ENCODE data around the gene PHF1.
"Not testable (repeated sequence)": the region's sequence is repeated elsewhere in the genome, so short reads cannot be mapped to it uniquely, and the experiment has no call there.

Gene PHF1

GRCh38 chr6:33410711-33411631, at the start of gene PHF1:
Gene PHF1, plus strand, starts transcription at chr6:33411014. Its CDS starts 1,250 bp downstream, at chr6:33412264.
- peak in 1 of 2 donors; percentile 80 for DNase-seq

GRCh38 chr6:33363486-33363885, 47.3 kb upstream of the PHF1 start:
- not testable (repeated sequence) for DNase-seq

GRCh38 chr6:33364475-33365205, 46.2 kb upstream of the PHF1 start:
- DNase-seq: not testable (repeated sequence)

- DNase-seq: not testable (repeated sequence)
These were observed 45.4 kb upstream of the PHF1 start for GRCh38 chr6:33365206-33365971.

GRCh38 chr6:33367009-33367714, 43.7 kb upstream of the PHF1 start:
- no peak for DNase-seq

- DNase-seq: not testable (repeated sequence)
These were observed 43.1 kb upstream of the PHF1 start for GRCh38 chr6:33367715-33368025.

GRCh38 chr6:33371901-33372300, 38.9 kb upstream of the PHF1 start:
- DNase-seq: not testable (repeated sequence)

GRCh38 chr6:33372526-33373123, 38.2 kb upstream of the PHF1 start:
- DNase-seq: no peak

- DNase-seq: no peak
These were observed 36.6 kb upstream of the PHF1 start for GRCh38 chr6:33373960-33374910.

- peak in 1 of 2 donors; percentile 3 for DNase-seq
These were observed 35.6 kb upstream of the PHF1 start for GRCh38 chr6:33375143-33375671.

GRCh38 chr6:33377171-33377570, 33.6 kb upstream of the PHF1 start:
- no peak for DNase-seq

- not testable (repeated sequence) for DNase-seq
These were observed 31.6 kb upstream of the PHF1 start for GRCh38 chr6:33379184-33379583.

GRCh38 chr6:33380272-33380981, 30.4 kb upstream of the PHF1 start:
- no peak for DNase-seq

- DNase-seq: no peak
These were observed 27.2 kb upstream of the PHF1 start for GRCh38 chr6:33383427-33384185.

- peak in 1 of 2 donors; percentile 3 for DNase-seq
These were observed 26.2 kb upstream of the PHF1 start for GRCh38 chr6:33384581-33385020.

- DNase-seq: no peak
These were observed 20.6 kb upstream of the PHF1 start for GRCh38 chr6:33390173-33390572.

GRCh38 chr6:33390767-33391277, 20.0 kb upstream of the PHF1 start:
- DNase-seq: no peak

- peak; percentile 99 for DNase-seq
These were observed 19.4 kb upstream of the PHF1 start, which contains the start of gene KIFC1 for GRCh38 chr6:33391278-33391921. Gene KIFC1, plus strand, starts transcription at chr6:33391823. Its CDS starts 163 bp downstream, at chr6:33391986.

Measured in hippocampal formation (tissue), 2 donors.